Stimulated activated CD4-positive, alpha-beta T cell treated with anti-CD3 and anti-CD28 coated beads, TNF-alpha, amount 100 ng/mL, for 4 hours (primary cell): ENCODE measurements around the gene TFCP2.
"Not testable (repeated sequence)": the region's sequence is repeated elsewhere in the genome, so short reads cannot be mapped to it uniquely, and the experiment has no call there.

ENCODE experiments used
- DNase-seq, 3 experiments: peaks; one replicate each; pipeline ENCODE4 v3.0.0-alpha.2; 2020; ENCODE audit warnings: low read depth in 3 of 3

The TFCP2 gene

GRCh38 chr12:51172515-51173431 lies at the start of gene TFCP2:
TFCP2 (minus strand) TSS chr12:51173135; CDS start chr12:51172422, 713 bp downstream.
- peak; percentile 86 to 88 (median 86) for DNase-seq

GRCh38 chr12:51222461-51222860 lies 49.5 kb upstream of the TFCP2 start:
- DNase-seq, result no peak

- DNase-seq, result not testable (repeated sequence)
Observed at GRCh38 chr12:51219857-51220256, 46.9 kb upstream of the TFCP2 start.

- DNase-seq, result no peak
Observed at GRCh38 chr12:51219322-51219721, 46.4 kb upstream of the TFCP2 start.

- DNase-seq, result no peak
Observed at GRCh38 chr12:51218607-51219161, 45.7 kb upstream of the TFCP2 start.

- DNase-seq, result peak; percentile 47 to 60 (median 48)
Observed at GRCh38 chr12:51217968-51218606, 45.2 kb upstream of the TFCP2 start, which contains the start of gene POU6F1. POU6F1 (minus strand) TSS chr12:51218062; CDS start chr12:51206836, 11,226 bp downstream.

GRCh38 chr12:51217133-51217967 lies 44.4 kb upstream of the TFCP2 start:
- DNase-seq, result peak; percentile 11 to 34 (median 28)

GRCh38 chr12:51216642-51217041 lies 43.7 kb upstream of the TFCP2 start:
- no peak for DNase-seq

GRCh38 chr12:51214895-51215294 lies 42.0 kb upstream of the TFCP2 start:
- DNase-seq, result no peak

- DNase-seq, result no peak
Observed at GRCh38 chr12:51210690-51211395, 37.9 kb upstream of the TFCP2 start.

- no peak for DNase-seq
Observed at GRCh38 chr12:51209259-51209658, 36.3 kb upstream of the TFCP2 start.

GRCh38 chr12:51208016-51208660 lies 35.2 kb upstream of the TFCP2 start:
- no peak for DNase-seq

- DNase-seq, result no peak
Observed at GRCh38 chr12:51205350-51205749, 32.4 kb upstream of the TFCP2 start.

- DNase-seq, result no peak
Observed at GRCh38 chr12:51202718-51203117, 29.8 kb upstream of the TFCP2 start.

- no peak for DNase-seq
Observed at GRCh38 chr12:51200806-51201205, 27.9 kb upstream of the TFCP2 start.

GRCh38 chr12:51200156-51200555 lies 27.2 kb upstream of the TFCP2 start:
- no peak for DNase-seq

GRCh38 chr12:51199366-51199945 lies 26.5 kb upstream of the TFCP2 start:
- DNase-seq, result no peak

- no peak for DNase-seq
Observed at GRCh38 chr12:51198568-51199365, 25.8 kb upstream of the TFCP2 start.
